H1 (cell line): ENCODE data around the gene BCL7B. TPM values are rescaled to one million over a fixed set of nuclear protein-coding genes. Genes with fewer than 3 reads are reported as not detected.

Experiments used
- CHD7 ChIP-seq: fragments of 300-600 bp; sonication (generic); IDR thresholded peaks from 2 replicates; pipeline ENCODE4 v1.7.1; 2012; ENCODE audit warnings: low read length, moderate library complexity, mild to moderate bottlenecking, inconsistent platforms; ENCODE audit not compliant: insufficient replicate concordance
- TAF1 ChIP-seq: IDR thresholded peaks from 2 replicates; pipeline ENCODE4 v1.6.1; 2011; ENCODE audit warnings: mild to moderate bottlenecking, low read depth, low read length
- polyA plus RNA-seq, 7 experiments: library from polyadenylated mRNA; depleted of rRNA in 3 of 7; stranded (reverse) in 5 of 7; unstranded in 2 of 7; fragments of >200 nt in 5 of 7; fragments of 200-250 nt in 2 of 7; gene quantifications; 1 replicate in 5 of 7; 2 replicates in 1 of 7; 4 replicates in 1 of 7; pipeline versions ENCODE4 v1.2.1 to v1.2.3, GENCODE V29; 2011 to 2013; ENCODE audit warnings: missing spikeins in 2 of 7, mixed read lengths in 2 of 7
- total RNA-seq: library from RNA; stranded (reverse); fragmentation: NEBNext Ultra II Directional; extraction: Animal tissue kit (Norgen Biotek cat#: 25700); gene quantifications from 2 replicates; pipeline ENCODE4 v1.2.1, GENCODE V29; 2021

BCL7B gene
- total and polyA plus RNA-seq, 2 of the 8 experiments (the other 6 are each of a cell fraction or from before 2014, with no cell fraction given): 24.9 to 44.6 TPM

- TF ChIP-seq CHD7: no peak
- TF ChIP-seq TAF1: no peak
Measured at GRCh38 chr7:73526896-73527821, 30.3 kb downstream of the BCL7B start (continued).
